ENCODE measurements around the gene SCCPDH. TPM values are rescaled to one million over a fixed set of nuclear protein-coding genes. Genes with fewer than 3 reads are reported as not detected.
A peak's percentile ranks its signal among the peaks of the same experiment; 100 is the strongest.

SCCPDH gene
- polyA plus RNA-seq, 12 donors, result 26.6 to 44.8 (median 38.1) TPM; not detected in 1

DNA sequence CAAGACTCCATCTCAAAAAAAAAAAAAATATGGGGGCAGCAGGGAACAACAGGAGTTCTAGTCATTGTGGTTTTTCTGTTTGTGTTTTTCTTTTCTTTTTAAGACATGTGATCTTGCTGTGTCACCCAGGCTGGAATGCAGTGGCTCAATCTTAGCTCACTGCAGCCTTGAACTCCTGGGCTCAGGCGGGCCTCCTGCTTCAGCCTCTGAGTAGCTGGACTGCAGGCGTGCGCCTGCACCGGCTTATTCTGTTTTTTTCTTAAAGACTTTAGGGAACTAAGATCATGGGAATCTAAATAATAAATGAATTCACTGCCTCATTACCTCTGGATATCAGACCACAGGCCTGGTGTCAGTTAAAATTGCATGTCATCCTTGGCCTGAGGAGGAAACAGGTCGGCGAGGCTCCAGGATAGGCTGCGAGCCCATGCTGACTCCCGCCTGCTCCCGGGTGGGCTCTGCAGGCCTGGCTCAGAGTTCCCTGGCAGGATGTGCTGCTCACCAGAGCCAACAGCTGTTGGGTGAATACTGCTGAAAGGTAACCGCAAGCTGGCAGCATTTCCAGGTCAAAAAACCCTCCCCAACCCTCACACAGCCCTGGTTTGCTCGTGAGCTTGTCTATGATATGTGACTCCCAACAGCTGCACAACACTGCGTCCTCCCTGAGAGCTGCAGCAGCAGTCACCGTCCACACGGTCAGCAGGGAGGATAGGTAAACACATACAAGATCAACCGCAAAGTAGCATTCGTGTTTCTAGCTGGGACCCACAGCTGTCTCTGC, 58.1 kb downstream of the SCCPDH start:
- DNase-seq, result peak; percentile 66

DNA sequence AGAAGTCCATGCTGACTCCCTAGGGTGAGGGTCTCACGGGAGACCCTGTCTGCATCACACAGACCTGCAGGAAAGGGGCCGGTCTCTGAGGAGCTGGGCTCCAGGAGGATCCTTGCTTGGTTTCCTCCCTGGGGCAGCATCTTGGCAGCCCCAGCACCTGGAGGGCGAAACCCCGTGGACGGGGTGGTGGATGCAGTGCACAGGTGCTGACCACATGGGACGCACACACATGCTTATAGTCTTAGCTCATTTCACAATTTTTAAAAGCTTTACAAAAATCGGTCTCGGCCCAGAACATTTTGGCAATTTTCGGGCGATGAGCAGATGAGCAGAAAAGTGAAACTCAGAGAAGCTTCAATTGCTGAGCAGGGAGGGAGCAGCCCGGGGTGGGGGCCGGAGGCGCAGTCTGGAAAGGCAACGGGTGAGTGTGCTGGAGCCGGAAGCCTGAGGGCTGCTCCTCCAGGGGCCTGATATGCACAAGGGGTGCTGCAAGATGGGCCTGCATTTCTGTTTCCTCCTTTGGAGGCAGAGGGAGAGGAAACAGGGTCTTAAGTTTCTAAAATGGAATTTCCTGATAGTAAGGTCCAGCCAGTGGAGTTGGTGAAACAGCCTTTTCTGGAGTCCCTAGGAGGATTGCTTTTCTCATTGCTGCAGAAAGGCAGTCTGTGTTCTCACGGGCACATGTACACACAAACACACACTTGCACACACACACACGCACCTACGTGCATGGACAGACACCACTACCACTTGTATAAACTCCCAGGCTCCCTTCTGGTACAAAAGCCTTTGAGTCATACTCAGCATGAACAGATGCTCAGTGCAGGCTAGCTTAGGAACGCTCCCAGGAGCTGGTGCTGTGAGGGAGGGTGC, 60.6 kb downstream of the SCCPDH start:
- peak; percentile 41 for DNase-seq

DNA sequence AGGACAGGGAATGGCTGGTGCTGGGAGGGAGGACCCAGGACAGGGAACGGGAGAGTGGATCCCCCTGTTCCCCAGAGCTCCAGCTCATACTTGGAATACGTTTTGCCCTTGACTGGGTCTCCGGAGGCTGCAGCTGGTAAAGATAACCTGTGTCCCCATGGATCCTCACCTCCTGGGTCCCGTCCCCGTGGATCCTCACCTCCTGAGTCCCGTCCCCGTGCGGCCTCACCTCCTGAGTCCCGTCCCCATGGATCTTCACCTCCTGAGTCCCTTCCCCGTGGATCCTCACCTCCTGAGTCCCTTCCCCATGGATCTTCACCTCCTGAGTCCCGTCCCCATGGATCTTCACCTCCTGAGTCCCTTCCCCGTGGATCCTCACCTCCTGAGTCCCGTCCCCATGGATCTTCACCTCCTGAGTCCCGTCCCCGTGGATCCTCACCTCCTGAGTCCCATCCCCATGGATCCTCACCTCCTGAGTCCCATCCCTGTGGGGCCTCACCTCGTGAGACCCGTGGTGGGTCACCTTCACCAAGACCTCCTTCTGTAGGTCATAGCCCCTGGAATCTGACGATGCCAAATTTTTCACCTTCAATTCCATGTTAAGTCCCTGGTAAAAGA, 61.4 kb downstream of the SCCPDH start:
- no peak for DNase-seq

DNA sequence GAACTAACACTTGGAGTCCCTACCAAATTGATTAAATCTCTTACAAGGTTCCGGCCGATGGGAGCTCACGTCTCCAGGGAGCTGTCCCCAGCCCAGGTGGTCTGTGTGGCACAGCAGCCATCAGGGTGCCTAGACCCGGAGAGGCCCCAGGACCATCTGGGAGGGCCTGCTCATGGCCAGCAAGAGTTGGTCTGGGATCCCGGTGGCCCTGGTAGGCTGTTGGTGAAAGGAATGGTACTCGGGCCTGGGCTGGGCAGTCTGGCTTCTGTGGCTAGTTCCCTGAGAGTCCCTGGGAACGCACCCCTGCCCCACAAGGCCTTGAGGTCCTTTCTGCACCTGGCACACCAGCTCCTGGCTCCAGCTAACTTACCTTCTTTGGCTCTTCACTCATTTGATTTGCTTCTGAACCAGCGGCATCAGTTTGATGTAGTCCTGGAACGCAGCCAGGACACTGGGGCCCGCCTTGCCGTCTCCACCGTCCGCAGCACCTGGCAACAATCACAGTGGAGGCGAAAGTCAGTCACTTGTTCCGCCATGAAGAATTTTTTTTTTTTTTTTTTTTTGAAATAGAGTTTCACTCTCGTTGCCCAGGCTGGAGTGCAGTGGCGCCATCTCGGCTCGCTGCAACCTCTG, 62.5 kb downstream of the SCCPDH start:
- DNase-seq, result no peak

DNA sequence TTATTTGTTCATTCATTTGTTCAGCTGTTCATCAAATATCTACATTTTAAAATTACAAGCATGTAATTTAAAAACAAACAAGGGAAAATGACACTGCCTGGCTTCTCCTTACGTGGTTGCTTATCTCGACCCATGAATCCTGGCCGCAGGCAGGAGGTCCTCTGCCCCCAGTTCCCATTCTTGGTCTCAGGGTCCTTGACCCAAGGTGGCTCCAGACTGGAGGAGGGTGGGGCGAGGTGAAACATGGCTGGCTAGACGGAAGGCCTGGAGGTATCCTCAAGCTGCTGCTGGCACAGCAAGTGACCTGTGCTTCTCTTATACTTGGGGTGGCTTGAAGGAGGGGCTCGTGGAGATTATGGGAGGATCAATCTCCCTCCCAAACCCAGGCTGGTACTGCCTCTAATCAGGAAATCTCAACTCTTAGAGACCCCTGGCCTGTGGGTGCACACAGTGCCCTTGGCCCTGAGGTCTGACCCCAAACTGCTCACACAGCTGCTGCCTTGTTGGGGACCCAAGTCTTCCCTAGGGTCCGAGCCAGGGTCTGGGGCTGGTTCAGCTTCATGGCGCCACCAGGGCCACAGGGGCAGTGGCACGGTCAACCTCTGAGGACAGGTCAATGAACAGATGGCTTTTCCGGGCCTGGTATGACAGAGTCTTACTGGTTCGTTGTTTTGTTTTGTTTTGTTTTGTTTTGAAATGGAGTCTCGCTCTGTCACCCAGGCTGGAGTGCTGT, 63.7 kb downstream of the SCCPDH start:
- DNase-seq, result no peak

DNA sequence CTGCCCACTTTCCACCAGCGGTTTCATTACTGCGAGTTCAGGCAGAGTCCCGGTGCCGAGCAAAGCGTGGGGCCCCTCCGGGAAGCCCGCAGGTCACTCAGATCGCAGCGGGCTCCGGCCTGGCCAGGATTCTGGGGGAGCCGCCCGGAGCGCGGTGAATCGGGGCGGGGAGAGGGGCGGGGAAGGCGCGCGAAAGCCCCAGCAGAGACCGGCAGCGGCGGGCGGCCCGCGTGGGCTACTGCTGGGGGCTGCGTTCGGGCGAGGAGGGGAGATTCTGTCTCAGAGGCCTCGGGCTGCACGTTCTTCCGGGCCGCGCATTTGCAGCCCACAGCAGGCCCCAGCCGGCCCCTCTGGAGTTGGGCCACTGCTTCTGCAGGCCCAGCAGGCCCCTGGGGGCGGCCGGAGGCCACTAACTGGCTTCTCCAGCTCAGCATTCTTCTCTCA, 64.7 kb downstream of the SCCPDH start:
- DNase-seq, result no peak

DNA sequence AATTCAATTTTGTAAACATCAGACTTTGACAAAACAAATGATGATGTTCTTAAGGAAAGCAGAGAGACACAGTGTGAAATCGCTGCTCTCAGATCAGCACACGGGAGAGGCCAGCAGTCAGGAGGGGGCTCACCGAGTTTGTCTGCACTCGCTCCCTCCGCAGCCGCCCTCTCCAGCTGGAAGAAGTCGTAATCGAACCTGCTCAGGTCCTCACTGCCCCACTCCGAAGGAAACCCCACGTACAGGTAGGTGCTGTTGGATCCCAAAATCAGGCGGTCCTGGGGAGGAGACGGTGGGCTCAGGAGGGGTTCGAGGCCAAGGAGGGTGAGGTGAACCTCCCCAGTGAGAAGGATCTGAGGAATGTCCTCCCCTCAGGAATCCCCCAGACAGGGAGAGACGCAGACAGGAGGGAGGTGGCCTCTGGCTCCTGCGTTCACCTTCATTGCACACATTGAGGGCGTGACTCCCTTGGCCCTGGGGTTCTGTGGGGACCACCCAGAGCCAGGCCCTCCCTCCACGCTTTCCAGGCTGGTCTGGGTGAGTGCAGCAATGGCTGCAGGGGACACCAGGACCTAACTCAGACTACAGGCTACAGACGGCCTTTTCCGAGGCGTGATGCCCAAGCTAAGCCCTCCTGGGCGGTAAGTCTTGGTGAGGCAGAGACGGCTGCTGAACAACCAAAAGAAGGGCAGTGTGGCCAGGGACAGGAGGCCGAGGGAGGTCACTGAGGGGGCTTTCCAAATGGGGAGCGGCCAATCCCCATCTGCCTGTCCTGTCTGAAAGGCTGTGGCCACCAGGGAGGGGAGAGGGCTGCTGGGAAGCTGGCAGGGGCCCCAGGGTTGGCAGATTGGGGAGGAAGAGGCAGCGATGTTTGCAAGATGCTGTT, 65.5 kb downstream of the SCCPDH start:
- DNase-seq, result no peak

DNA sequence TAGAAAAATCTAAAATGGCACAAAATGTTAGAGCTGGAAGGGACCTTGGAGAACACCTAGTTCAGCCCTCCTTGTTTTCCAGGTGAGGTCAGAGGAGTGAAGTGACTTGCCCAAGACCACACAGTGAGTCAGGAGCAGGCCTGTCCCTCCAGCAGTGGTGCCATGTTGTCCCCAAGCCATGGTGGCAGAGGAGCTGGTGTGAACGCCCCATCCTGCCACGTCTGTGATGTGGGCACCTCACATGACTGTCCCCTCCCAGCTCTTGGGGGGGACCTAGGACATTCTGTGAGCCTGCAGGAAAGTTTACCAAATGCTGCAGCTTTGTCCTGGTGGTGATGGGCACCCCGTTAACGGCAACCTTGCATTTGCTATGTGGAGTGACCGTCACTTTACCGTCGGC, 66.2 kb downstream of the SCCPDH start:
- no peak for DNase-seq

DNA sequence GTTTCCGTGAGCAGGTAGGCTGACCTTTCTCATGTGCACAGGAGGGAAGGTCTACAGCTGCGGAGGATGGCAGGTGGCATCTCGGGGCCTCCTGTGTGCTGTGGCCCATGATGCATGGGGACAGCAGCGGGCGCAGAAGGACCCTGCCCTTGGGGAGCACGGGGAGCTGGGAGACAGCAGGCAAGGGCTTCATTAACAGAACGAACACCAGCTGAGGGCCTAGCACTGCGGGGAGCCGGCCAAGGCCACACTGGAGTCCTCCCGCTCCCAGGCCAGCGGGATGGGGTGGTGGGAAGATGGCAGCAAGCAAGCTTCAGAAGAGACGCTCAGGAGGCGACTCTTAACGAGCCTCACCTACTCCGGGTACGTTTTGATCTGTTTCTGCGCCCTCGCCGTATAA, 66.6 kb downstream of the SCCPDH start:
- no peak for DNase-seq

DNA sequence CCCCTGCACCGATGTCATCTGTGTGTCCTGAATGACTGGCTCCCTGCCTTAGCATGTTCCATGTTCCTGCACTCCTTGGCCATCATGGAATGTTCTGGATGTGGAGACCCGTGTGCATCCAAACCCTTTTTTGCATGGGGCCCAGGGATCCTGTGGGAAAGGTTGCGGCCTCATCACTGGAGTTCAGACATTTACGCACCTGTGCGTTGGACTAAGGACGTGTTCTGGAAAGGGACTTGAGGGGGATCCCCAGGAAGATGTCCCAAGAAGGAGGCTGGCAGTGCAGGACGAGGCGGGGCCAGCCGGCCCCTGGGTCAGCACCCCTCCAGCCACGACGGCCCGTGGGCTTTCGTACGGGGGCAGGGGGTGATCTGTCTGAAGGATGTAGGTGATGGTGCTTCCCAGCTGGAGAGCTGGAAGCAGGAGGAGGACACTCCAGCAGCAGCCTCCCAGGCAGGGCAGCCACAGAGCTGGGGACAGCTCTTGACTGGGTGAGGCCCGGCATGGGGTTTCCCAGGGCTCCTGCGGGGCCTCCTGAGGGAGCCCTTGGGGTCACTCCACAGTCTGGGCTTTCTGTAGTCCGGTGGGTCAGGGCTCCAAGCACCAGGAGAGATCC, 67.2 kb downstream of the SCCPDH start:
- no peak for DNase-seq

DNA sequence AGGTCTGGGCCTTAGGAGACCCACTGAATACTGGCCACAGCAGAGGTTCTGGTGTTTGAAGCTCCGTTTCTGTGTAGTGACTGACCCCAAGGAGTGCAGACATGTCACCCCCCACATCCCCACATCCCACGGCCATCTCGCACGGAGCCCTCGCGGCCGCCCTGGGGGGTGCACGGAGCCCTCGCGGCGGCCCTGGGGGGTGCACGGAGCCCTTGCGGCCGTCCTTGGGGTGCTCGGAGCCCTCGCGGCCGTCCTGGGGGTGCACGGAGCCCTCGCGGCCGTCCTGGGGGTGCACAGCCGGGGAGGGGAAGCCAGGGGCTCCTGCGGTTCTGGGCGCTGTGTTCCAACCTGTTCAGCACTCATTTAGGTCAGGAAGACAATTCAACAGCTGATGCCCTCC, 68.4 kb downstream of the SCCPDH start:
- no peak for DNase-seq

DNA sequence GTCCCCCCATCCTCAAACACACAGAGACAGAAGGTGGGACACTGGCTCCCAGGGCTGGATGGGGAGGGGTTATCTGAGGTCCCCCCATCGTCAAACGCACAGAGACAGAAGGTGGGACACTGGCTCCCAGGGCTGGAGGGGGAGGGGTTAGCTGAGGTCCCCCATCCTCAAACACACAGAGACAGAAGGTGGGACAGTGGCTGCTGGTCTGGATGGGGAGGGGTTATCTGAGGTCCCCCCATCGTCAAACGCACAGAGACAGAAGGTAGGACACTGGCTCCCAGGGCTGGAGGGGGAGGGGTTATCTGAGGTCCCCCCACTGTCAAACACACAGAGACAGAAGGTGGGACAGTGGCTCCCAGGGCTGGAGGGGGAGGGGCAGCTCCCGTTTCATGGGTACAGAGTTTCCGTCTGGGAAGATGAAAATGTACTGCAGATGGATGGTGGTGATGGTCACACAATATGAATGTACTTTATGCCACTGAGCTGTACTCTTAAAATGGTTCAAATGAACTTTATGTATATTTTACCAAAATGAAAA, 69.2 kb downstream of the SCCPDH start:
- no peak for DNase-seq

DNA sequence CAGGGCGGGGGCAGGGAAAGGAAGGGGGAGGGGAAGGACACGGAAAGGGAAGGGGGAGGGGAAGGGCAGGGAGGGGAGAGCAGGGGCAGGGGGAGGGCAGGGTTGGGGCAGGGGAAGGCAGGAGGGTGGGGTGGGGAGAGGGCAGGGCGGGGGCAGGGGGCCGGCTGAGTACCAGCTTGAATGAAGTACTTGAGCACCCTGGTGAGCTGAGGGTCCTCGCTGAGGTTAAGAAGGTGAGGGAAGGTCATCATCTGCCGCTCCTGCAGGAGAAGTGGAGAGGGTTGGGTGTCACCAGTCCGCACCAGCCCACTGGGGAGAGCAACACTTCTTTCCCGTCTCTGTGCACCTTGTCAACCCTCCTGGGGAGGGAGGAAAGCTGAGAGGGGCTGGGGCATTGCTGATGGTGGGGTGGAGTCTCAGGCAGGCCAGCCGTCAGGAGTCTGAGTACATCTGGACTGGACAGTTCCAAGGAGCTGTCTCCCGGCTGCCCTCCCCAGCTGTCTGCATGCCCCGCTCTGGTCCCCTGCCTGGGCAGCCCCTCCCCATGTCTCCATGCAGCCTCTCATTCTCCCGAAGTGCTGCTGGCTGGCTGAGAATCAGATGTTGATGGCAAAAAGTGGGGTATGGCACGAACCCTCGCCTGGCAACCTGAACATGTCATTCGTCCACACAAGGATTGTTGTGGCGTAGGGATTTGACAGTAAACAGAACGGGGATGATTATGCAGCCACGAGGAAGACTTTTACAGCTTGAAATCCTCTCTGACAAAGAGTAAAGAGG, 70.0 kb downstream of the SCCPDH start:
- DNase-seq, result no peak

DNA sequence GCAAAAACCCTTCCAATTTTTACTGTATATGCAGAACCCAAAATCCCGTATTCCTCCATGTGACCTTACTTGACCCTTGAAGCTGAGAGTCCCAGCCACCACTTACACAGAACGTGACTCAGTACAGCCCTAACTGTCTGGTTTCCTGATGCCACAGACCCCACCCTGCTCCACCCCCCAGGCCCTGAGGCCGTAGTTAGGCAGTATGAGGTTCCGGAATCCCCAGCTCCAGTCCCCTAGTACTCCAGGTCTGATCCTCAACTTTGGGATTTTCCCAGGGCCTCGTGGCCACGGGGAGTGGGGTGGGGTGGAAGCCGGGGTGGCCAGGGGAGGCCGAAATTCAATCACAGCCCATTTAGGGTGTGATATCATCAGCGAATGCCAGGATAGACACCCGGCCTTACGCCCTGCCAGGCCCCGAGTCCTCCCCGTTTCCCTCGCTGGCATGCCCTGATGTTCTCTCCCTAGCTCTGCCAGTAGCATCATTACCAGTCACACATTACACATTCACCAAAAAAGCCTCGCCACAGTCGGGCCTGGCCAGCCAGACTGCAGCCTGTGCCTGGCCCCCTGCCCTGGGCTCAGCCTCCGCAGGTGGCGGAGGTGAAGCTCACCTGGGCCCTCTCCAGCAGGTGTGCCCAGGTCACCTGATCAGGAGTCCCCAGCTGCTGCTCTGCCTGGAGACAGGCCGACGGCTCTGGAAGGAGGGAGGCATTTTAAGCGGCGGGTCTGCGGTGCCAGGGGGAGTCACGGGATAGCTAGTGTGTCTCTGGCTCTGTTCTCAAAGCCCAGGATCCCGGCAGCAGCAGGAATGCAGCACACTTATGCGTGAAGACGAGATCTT, 70.8 kb downstream of the SCCPDH start:
- DNase-seq, result no peak

DNA sequence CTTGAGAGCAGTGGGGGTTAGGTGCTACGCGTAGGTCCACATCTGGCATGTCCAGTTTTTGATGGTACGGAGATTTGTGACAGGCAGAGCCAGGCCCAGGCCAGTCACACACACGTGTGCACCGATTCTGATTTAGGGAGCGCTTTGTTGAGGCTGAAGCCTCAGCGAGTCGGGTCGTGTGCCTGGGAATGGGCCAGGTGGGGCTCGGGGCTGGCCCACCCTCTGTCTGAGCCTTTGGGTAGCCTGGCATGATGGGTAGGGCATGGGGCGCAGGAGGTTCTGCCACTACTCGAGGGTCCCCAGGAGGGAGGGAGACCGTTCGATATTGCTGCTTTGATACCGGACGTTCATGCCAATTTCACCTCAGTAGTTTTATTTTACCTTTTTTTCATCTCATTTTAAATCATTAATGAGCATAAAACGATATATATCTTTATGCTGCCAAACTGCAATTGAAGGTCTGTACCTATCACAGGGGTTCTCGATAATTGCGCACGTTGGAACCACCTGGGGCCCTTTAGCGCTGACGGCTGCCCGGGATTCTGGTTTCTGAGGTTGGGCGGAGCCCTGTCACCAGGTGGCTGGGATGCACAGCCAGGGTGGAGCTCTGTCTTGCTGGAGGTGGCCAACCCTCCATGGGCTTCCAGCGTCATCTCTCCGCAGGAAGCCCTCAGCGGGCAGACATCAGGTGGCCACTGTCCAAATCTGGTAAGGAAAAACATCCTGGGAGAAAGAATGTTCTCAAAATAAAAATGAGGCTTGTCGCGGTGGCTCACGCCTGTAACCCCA, 71.9 kb downstream of the SCCPDH start:
- no peak for DNase-seq

DNA sequence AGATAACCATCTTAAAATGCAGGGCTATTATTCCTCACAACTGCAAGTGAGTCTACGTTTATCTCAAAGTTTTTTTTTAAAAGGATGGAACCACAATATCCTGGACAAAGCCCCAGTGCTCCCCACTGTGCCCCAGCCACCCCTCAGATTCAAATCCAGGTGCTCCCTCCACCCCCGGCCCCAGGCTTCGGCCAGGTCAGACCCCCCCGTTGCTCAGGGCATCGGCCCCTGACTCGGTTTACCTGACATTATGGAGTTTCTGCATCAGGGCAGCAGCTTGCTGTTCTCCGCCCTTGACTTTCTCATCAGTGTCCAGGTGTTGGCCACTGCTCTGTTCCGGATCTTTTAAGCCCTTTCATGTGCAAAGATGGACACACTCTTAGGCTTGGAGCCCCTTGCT, 72.9 kb downstream of the SCCPDH start:
- DNase-seq, result no peak

DNA sequence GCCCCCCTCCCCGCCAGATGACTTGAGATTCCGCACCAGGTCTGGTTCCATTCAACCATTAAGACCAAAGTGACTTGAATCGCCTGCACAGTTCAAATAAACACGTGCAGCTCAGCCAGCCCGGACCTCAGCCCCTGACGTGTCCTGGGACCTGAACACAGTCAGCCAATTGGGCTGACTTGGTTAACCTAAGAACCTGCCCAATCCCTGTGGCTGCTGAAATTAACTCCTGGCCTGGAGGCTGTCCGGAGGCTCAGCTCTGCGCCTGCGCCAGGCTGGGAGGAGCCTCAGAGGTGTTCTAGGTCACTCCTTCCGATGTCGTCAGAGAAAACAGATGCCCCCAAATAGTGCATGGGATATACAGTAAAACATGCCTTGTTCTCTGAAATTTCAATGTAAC, 73.4 kb downstream of the SCCPDH start:
- no peak for DNase-seq

Measured in muscle of arm (tissue), 12 donors.